K562 (cell line): ENCODE measurements around the gene DEPDC1. TPM values are rescaled to one million over a fixed set of nuclear protein-coding genes. Genes with fewer than 3 reads are reported as not detected.

ENCODE experiments used
- ATAC-seq: fragments of 200-7000 bp; cut with Tn5 transposase; 3 replicates; pipeline ENCODE4 v1.9.1; 2020; ENCODE audit warnings: moderate library complexity
- BruUV-seq: library from RNA; stranded (reverse); fragments of 400-500 nt; replicated peaks from 2 replicates; lab custom pipeline; 2021; lab: Mats Ljungman, UMichigan
- CTCF ChIA-PET: fragments of 300-600 bp; formaldehyde crosslinking; extraction: SDS; loops from one replicate; lab custom pipeline; 2021; ENCODE audit warnings: low intra/inter-chr PET ratio; lab: Yijun Ruan, JAX
- POLR2A ChIA-PET: fragments of 300-600, 350-650 bp; sonication (Branson Sonifier 250); formaldehyde crosslinking; extraction: SDS; loops from one replicate; lab custom pipeline; 2021; ENCODE audit warnings: antibody characterized with exemption, inconsistent platforms; lab: Yijun Ruan, JAX
- DNase-seq, 4 experiments: peaks; one replicate each; pipeline versions ENCODE4 v3.0.0 to v3.0.0-alpha.2; 2011 to 2018; ENCODE audit warnings: low spot score in 3 of 4, mixed read lengths in 3 of 4; ENCODE audit errors: extremely low read depth in 1 of 4
- FAIRE-seq: peaks from 2 replicates; lab custom pipeline; 2011; peaks lifted over from hg19 to GRCh38; lab: Jason Lieb, UNC
- H2AFZ ChIP-seq: 2 replicates; pipeline ENCODE4 v1.6.0; 2011; ENCODE audit warnings: low read depth, low read length, control low read depth, inconsistent platforms
- H3K27ac ChIP-seq: fragments of 200-600 bp; 3 replicates; pipeline ENCODE4 v1.8.0; 2011; ENCODE audit warnings: low read depth, mild to moderate bottlenecking, control low read depth, inconsistent platforms, low read length, moderate library complexity, mixed read lengths; ENCODE audit errors: extremely low read depth
- H3K27me3 ChIP-seq, 2 experiments: fragments of 300-600 bp in 1 of 2; 2 replicates in 1 of 2; 3 replicates in 1 of 2; pipeline versions ENCODE4 v1.6.0 to v1.8.0; 2011; ENCODE audit warnings: inconsistent platforms in 2 of 2, low read length in 2 of 2, mild to moderate bottlenecking in 1 of 2, mixed read lengths in 1 of 2, moderate library complexity in 1 of 2; ENCODE audit not compliant: control insufficient read depth in 2 of 2, insufficient read depth in 2 of 2
- H3K36me3 ChIP-seq: fragments of 300-600 bp; 3 replicates; pipeline ENCODE4 v1.8.0; 2011; ENCODE audit warnings: mild to moderate bottlenecking, low read length, inconsistent platforms; ENCODE audit not compliant: control insufficient read depth, insufficient read depth
- H3K4me1 ChIP-seq, 2 experiments: fragments of 200-600 bp in 1 of 2; replicated peaks in 1 of 2; 2 replicates in 1 of 2; 3 replicates in 1 of 2; pipeline versions ENCODE4 v1.5.1 to v1.8.0; 2011; ENCODE audit warnings: inconsistent platforms in 2 of 2, low read length in 2 of 2, mild to moderate bottlenecking in 1 of 2, mixed read lengths in 1 of 2, moderate library complexity in 1 of 2; ENCODE audit not compliant: control insufficient read depth in 2 of 2, insufficient read depth in 2 of 2
- H3K4me2 ChIP-seq: 2 replicates; pipeline ENCODE4 v1.6.1; 2011; ENCODE audit warnings: low read length, control low read depth, inconsistent platforms, mixed read lengths; ENCODE audit not compliant: insufficient read depth
- H3K4me3 ChIP-seq: fragments of 200-600 bp; sonication (generic), shearing (Covaris generic); 2 replicates; pipeline ENCODE4 v1.5.1; 2016; ENCODE audit warnings: control low read depth, inconsistent platforms
- H3K79me2 ChIP-seq: fragments of 200-600 bp; 3 replicates; pipeline ENCODE4 v1.8.0; 2011; ENCODE audit warnings: low read length, inconsistent platforms; ENCODE audit not compliant: control insufficient read depth, insufficient read depth
- H3K9ac ChIP-seq, 2 experiments: 2 replicates each; pipeline versions ENCODE4 v1.6.0 to v1.6.1; 2011; ENCODE audit warnings: low read depth in 2 of 2, low read length in 2 of 2, control low read depth in 1 of 2, inconsistent platforms in 1 of 2, mild to moderate bottlenecking in 1 of 2, mixed read lengths in 1 of 2; ENCODE audit not compliant: insufficient read depth in 1 of 2
- H3K9me1 ChIP-seq: one replicate; pipeline ENCODE4 v1.6.0; 2011; ENCODE audit warnings: inconsistent platforms, mild to moderate bottlenecking, low read length, moderate library complexity; ENCODE audit not compliant: control insufficient read depth, insufficient read depth
- H3K9me3 ChIP-seq: replicated peaks from 2 replicates; pipeline ENCODE4 v1.5.1; 2011; ENCODE audit warnings: low read depth, low read length, inconsistent platforms; ENCODE audit not compliant: control insufficient read depth, insufficient read depth
- H4K20me1 ChIP-seq: replicated peaks from 2 replicates; pipeline ENCODE4 v1.6.1; 2011; ENCODE audit warnings: low read length, inconsistent platforms, mixed read lengths; ENCODE audit not compliant: control insufficient read depth, insufficient read depth
- ATF3 ChIP-seq, 2 experiments: fragments of 450-650 bp in 1 of 2; sonication (generic) in 1 of 2; formaldehyde crosslinking in 1 of 2; IDR thresholded peaks in 1 of 2; conservative IDR thresholded peaks in 1 of 2; 2 replicates each; pipeline versions ENCODE4 v1.6.1 to v1.8.1; 2016 to 2023; ENCODE audit warnings: mild to moderate bottlenecking in 2 of 2, moderate library complexity in 2 of 2, inconsistent platforms in 1 of 2, missing genetic modification reagents in 1 of 2
- EP400 ChIP-seq: fragments of 450-650 bp; IDR thresholded peaks from 2 replicates; pipeline ENCODE4 v1.6.1; 2017; ENCODE audit warnings: antibody characterized with exemption, mild to moderate bottlenecking, moderate library complexity
- KLF6 ChIP-seq: fragments of 250-450 bp; sonication (Bioruptor Pico); IDR thresholded peaks from 2 replicates; pipeline ENCODE4 v1.4.0; 2020; ENCODE audit warnings: mild to moderate bottlenecking, moderate library complexity, borderline replicate concordance
- NCOA2 ChIP-seq, 2 experiments: fragments of 450-650 bp; IDR thresholded peaks; 2 replicates each; pipeline ENCODE4 v1.6.1; 2018; ENCODE audit warnings: mild to moderate bottlenecking in 2 of 2, moderate library complexity in 1 of 2; ENCODE audit not compliant: partially characterized antibody in 2 of 2
- NFIC ChIP-seq: fragments of 450-650 bp; IDR thresholded peaks from 2 replicates; pipeline ENCODE4 v1.6.1; 2017; ENCODE audit warnings: mild to moderate bottlenecking, inconsistent platforms
- POLR2H ChIP-seq: IDR thresholded peaks from 2 replicates; pipeline ENCODE4 v1.6.1; 2016; ENCODE audit warnings: missing genetic modification characterization, low read depth, mild to moderate bottlenecking, control low read depth, missing compliant biosample characterization, moderate library complexity
- PRDM10 ChIP-seq: fragments of 450-650 bp; IDR thresholded peaks from 2 replicates; pipeline ENCODE4 v1.6.1; 2018; ENCODE audit not compliant: partially characterized antibody
- SRSF9 ChIP-seq: fragments of 200-400 bp; formaldehyde crosslinking; IDR thresholded peaks from 2 replicates; pipeline ENCODE4 v1.6.1; 2017; ENCODE audit warnings: low read depth, low read length, borderline replicate concordance
- ZBTB49 ChIP-seq: sonication (generic); formaldehyde crosslinking; IDR thresholded peaks from 2 replicates; pipeline ENCODE4 v1.8.0; 2022; ENCODE audit warnings: missing genetic modification reagents, mild to moderate bottlenecking, borderline replicate concordance
- ZNF561 ChIP-seq: fragments of 450-650 bp; formaldehyde crosslinking; conservative IDR thresholded peaks from 2 replicates; pipeline ENCODE4 v1.4.0; 2020; ENCODE audit warnings: mild to moderate bottlenecking, moderate library complexity
- ZNF584 ChIP-seq: fragments of 200-800 bp; sonication (Bioruptor generic); IDR thresholded peaks from 2 replicates; pipeline ENCODE4 v1.6.1; 2016; ENCODE audit warnings: low read depth, mild to moderate bottlenecking, missing genetic modification characterization, missing compliant biosample characterization
- ZNF655 ChIP-seq: fragments of 250-450 bp; sonication (Bioruptor Pico); IDR thresholded peaks from 2 replicates; pipeline ENCODE4 v1.5.0; 2021
- ZNF76 ChIP-seq: fragments of 250-450 bp; sonication (Bioruptor Pico); IDR thresholded peaks from 2 replicates; pipeline ENCODE4 v1.4.0; 2020; ENCODE audit warnings: mild to moderate bottlenecking, moderate library complexity, borderline replicate concordance
- WGBS: fragments of 100-300 bp; shearing (Covaris generic); methylation state at CpG from one replicate; pipeline ENCODE4 v1.1.6; 2016; ENCODE audit warnings: low coverage, mixed read lengths; ENCODE audit not compliant: insufficient coverage; ENCODE audit errors: missing lambda C conversion rate; 5-methylcytosine and 5-hydroxymethylcytosine counted together
- in situ Hi-C: fragments of 300-500 bp; cut with MboI; formaldehyde crosslinking; loops from 4 replicates; pipeline ENCODE4 v1.15.0; 2018; ENCODE audit warnings: inconsistent platforms, mixed read lengths
- intact Hi-C: fragments of 100-400 bp; cut with micrococcal nuclease; formaldehyde crosslinking; loops from 2 replicates; pipeline ENCODE4 v1.14.2; 2022
- polyA plus RNA-seq, 8 experiments: library from polyadenylated mRNA; depleted of rRNA in 4 of 8; stranded (reverse) in 5 of 8; unstranded in 3 of 8; fragments of >200 nt; fragmentation: Nextera tagmentation in 2 of 8; fragmentation: Illumina TruSeq in 1 of 8; extraction: Ambion mirVana in 2 of 8; extraction: Trizol in 1 of 8; gene quantifications; 2 replicates each; pipeline versions ENCODE4 v1.2.1 to v1.2.3, GENCODE V29; 2011 to 2014; ENCODE audit warnings: inconsistent platforms in 1 of 8, missing spikeins in 1 of 8
- total RNA-seq, 7 experiments: library from RNA; depleted of rRNA in 6 of 7; stranded (reverse); fragments of >200 nt in 6 of 7; fragmentation: Illumina TruSeq in 2 of 7; extraction: Trizol in 2 of 7; gene quantifications; 2 replicates each; pipeline versions ENCODE4 v1.2.1 to v1.2.3, GENCODE V29; 2011 to 2021; ENCODE audit warnings: low replicate concordance in 1 of 7

The DEPDC1 gene
- total and polyA plus RNA-seq, 9 of the 15 experiments (the other 6 are each of a cell fraction or from before 2014, with no cell fraction given): 9.9 to 28.3 (median 17.8) TPM

GRCh38 chr1:68495532-68495931 lies 1.4 kb downstream of the DEPDC1 start:
- no TSS peak for BruUV-seq
- no peak for TF ChIP-seq KLF6 (CRISPR knock-in tag)
- no peak for TF ChIP-seq ZNF584
- no peak for TF ChIP-seq PRDM10
- peak; percentile 69 for TF ChIP-seq ATF3 (IDR thresholded peaks at IDR 0.05)
- TF ChIP-seq ATF3 (CRISPR knock-in tag; conservative IDR thresholded peaks at IDR 0.05): no peak
- TF ChIP-seq ZBTB49: no peak
- no peak for TF ChIP-seq NCOA2 (IDR thresholded peaks at IDR 0.05; ENCODE audit: partially characterized antibody in 2 of 2)
- no peak for TF ChIP-seq ZNF655 (CRISPR knock-in tag)
- no peak for TF ChIP-seq ZNF76 (CRISPR knock-in tag)
- no peak for TF ChIP-seq EP400
- no peak for TF ChIP-seq NFIC
- TF ChIP-seq POLR2H: no peak; the same call in 1 of the 2 replicates
- no peak for TF ChIP-seq ZNF561 (CRISPR knock-in tag)
- TF ChIP-seq SRSF9: no peak

More at GRCh38 chr1:68495532-68495931, 1.4 kb downstream of the DEPDC1 start:
- peak overlapping the region; percentile 76 for H3K4me3 ChIP-seq
- peak overlapping the region; percentile 99 for H2AFZ ChIP-seq
- peak overlapping the region; percentile 93 for H3K4me2 ChIP-seq
- H3K9ac ChIP-seq: peak overlapping the region in 1 of 2 experiments; percentile 99; a peak in 2 of 4 replicates
- H3K36me3 ChIP-seq: peaks cover 29% of the 10 kb centered on the region
- H3K79me2 ChIP-seq: peaks cover 56% of the 10 kb centered on the region
- H3K4me1 ChIP-seq: peaks cover 3 to 7% of the 10 kb centered on the region in 2 experiments; a peak in 1 of 5 replicates
- DNase-seq (peak in 3 of 4 experiments; percentile 8 to 24 (median 9)), ATAC-seq (peak; percentile 33), FAIRE-seq (no peak)
- POLR2A ChIA-PET: interaction anchor here (0.7 to 1.5 kb wide), 4 partner anchors 10 to 91 kb away, joined by 3 to 4 read pairs (median 4); no protein-coding TSS in a partner anchor
- no peaks in the 10 kb centered on the region for H3K27me3 ChIP-seq
- H3K9me3 ChIP-seq: no peaks in the 10 kb centered on the region
- CTCF ChIA-PET: no interaction called here
- in situ Hi-C loops (loop anchor here (25.0 kb wide), 1 partner anchor 1642 kb away; no protein-coding TSS in a partner anchor), intact Hi-C loops (no loop called here)
- H3K27ac ChIP-seq: peak overlapping the region; percentile 99
- H3K9me1 ChIP-seq: no peaks in the 10 kb centered on the region
- WGBS: 5% methylated on average over 3 of the region's 3 CpGs
- no peaks in the 10 kb centered on the region for H4K20me1 ChIP-seq
